PC-3 (cell line): ENCODE data around the gene INS.

ENCODE experiments used
- EZH2 ChIP-seq: fragments of 300-600 bp; sonication (generic); IDR thresholded peaks from one replicate; pipeline ENCODE4 v1.6.1; 2017; ENCODE audit warnings: antibody characterized with exemption, mild to moderate bottlenecking, low read length; ENCODE audit not compliant: unreplicated experiment
- EZH2phosphoT487 ChIP-seq: fragments of 300-600 bp; sonication (generic); IDR thresholded peaks from 2 replicates; pipeline ENCODE4 v1.6.1; 2018; ENCODE audit warnings: mild to moderate bottlenecking, antibody characterized with exemption, low read length, borderline replicate concordance
- TF ChIP-seq, protein P1 (sequence below): fragments of 300-600 bp; sonication (generic); conservative IDR thresholded peaks from 2 replicates; pipeline ENCODE4 v1.5.1; 2017; ENCODE audit warnings: antibody characterized with exemption, low read depth, mild to moderate bottlenecking, low read length

DNA sequence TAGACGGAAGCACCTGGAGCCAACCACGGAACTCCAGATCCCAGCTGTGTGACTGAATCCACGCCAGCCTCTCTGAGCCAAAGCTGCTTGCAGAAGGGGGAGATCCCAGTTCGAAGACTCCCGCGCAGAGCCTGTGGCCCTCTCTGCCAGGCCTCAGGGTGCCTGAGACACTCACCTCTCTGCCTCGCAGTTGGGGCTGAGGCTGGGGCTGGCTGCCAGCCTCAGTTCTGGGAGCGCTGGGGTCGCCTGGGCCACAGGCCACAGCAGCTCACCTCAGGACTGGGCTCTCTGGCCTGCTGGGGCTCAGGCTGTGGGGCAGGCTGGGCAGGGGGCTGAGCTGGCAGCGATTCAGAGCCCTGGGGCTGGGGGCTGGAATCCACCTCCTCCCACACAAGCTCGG lies 13.6 kb downstream of the INS start:
- TF ChIP-seq, protein P1, sequence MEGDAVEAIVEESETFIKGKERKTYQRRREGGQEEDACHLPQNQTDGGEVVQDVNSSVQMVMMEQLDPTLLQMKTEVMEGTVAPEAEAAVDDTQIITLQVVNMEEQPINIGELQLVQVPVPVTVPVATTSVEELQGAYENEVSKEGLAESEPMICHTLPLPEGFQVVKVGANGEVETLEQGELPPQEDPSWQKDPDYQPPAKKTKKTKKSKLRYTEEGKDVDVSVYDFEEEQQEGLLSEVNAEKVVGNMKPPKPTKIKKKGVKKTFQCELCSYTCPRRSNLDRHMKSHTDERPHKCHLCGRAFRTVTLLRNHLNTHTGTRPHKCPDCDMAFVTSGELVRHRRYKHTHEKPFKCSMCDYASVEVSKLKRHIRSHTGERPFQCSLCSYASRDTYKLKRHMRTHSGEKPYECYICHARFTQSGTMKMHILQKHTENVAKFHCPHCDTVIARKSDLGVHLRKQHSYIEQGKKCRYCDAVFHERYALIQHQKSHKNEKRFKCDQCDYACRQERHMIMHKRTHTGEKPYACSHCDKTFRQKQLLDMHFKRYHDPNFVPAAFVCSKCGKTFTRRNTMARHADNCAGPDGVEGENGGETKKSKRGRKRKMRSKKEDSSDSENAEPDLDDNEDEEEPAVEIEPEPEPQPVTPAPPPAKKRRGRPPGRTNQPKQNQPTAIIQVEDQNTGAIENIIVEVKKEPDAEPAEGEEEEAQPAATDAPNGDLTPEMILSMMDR, result no peak
- no peak for TF ChIP-seq EZH2phosphoT487
- no peak for TF ChIP-seq EZH2
